Measurements from ENCODE around the gene ZNF235.

ZNF235 gene

GRCh38 chr19:44236384-44236783 is 68.4 kb downstream of the ZNF235 start:
- no peak overlapping the region for H3K27ac ChIP-seq (ENCODE audit: low read length)
- DNase-seq: no peak
- no peak overlapping the region for H3K4me3 ChIP-seq (ENCODE audit: low read length)
- no peaks in the 10 kb centered on the region for H3K4me1 ChIP-seq (ENCODE audit: low read length)
- peaks cover 14% of the 10 kb centered on the region; the same call in 1 of the 2 replicates for H3K36me3 ChIP-seq (replicated peaks; ENCODE audit: insufficient read depth, low read length)
- H3K9ac ChIP-seq (ENCODE audit: low read length): no peak overlapping the region
- TF ChIP-seq EZH2 (optimal IDR thresholded peaks at IDR 0.05; ENCODE audit: low read depth, low read length): no peak
- no peak for TF ChIP-seq EZH2phosphoT487 (IDR thresholded peaks at IDR 0.05; ENCODE audit: low read length)
- TF ChIP-seq CTCF (IDR thresholded peaks at IDR 0.05; ENCODE audit: low read length): no peak
- H3K9me2 ChIP-seq (replicated peaks; ENCODE audit: insufficient read depth, low read length): no peaks in the 10 kb centered on the region
- H2AFZ ChIP-seq (ENCODE audit: low read length): no peak overlapping the region
- no peaks in the 10 kb centered on the region for H3K9me3 ChIP-seq (replicated peaks; ENCODE audit: insufficient read depth, low read length)
- no peaks in the 10 kb centered on the region for H3K27me3 ChIP-seq (replicated peaks; ENCODE audit: insufficient read depth, low read length)
- no peaks in the 10 kb centered on the region for H3K79me2 ChIP-seq (ENCODE audit: low read length)
- H3K4me2 ChIP-seq (ENCODE audit: low read depth, low read length): no peak overlapping the region
- H4K20me1 ChIP-seq (ENCODE audit: insufficient read depth, low read length): no peaks in the 10 kb centered on the region
- no peaks in the 10 kb centered on the region for H3F3A ChIP-seq (ENCODE audit: insufficient read depth, low read length)
